ENCODE data around the gene TRIM71. TPM values are rescaled to one million over a fixed set of nuclear protein-coding genes. Genes with fewer than 3 reads are reported as not detected.
A peak's percentile ranks its signal among the peaks of the same experiment; 100 is the strongest.

The TRIM71 gene
- total RNA-seq, 1 experiment from 2014 or later, result 274 TPM

GRCh38 chr3:32886911-32887310 is 69.1 kb downstream of the TRIM71 start:
- ChIA-PET POLR2A (interaction anchor here (0.6 to 1.9 kb wide), 2 partner anchors 17 to 48 kb away, joined by 4 read pairs; no protein-coding TSS in a partner anchor), CTCF (no interaction called here)
- ATAC-seq, result no peak
- Mint-ChIP-seq H3K4me3 (no peak overlapping the region), H3K27me3 (ENCODE audit: low read depth) (no peaks in the 10 kb centered on the region), H3K9me3 (no peaks in the 10 kb centered on the region), H3K36me3 (peaks cover 70% of the 10 kb centered on the region), H3K4me1 (peaks cover 82% of the 10 kb centered on the region), H3K27ac (0 out of 2 replicates have a peak overlapping the region, but pooled peaks have one; percentile 53)
- no peak for DNase-seq (ENCODE audit: low spot score)
- TF ChIP-seq CBFB (CRISPR knock-in tag; IDR thresholded peaks at IDR 0.05; ENCODE audit: low read depth), result no peak
- TF ChIP-seq ARID4B (CRISPR knock-in tag; IDR thresholded peaks at IDR 0.05; ENCODE audit: borderline replicate concordance), result no peak
- TF ChIP-seq KAT7 (CRISPR knock-in tag; IDR thresholded peaks at IDR 0.05; ENCODE audit: borderline replicate concordance), result no peak
- TF ChIP-seq NFYB (CRISPR knock-in tag; conservative IDR thresholded peaks at IDR 0.05; ENCODE audit: low read depth), result no peak
- TF ChIP-seq ZNF232 (CRISPR knock-in tag; IDR thresholded peaks at IDR 0.05), result no peak
- TF ChIP-seq TCF7 (CRISPR knock-in tag; IDR thresholded peaks at IDR 0.05; ENCODE audit: low read depth), result no peak

GRCh38 chr3:32888739-32889138 is 70.9 kb downstream of the TRIM71 start:
- H3K36me3 Mint-ChIP-seq, result peaks cover 77% of the 10 kb centered on the region
- POLR2A ChIA-PET, result interaction anchor here (1.9 kb wide), 1 partner anchor 19 kb away, joined by 4 read pairs; no protein-coding TSS in a partner anchor
- H3K4me1 Mint-ChIP-seq, result peaks cover 84% of the 10 kb centered on the region

More at GRCh38 chr3:32888739-32889138, 70.9 kb downstream of the TRIM71 start:
- no peaks in the 10 kb centered on the region for H3K9me3 Mint-ChIP-seq
- peak overlapping the region; percentile 72 for H3K27ac Mint-ChIP-seq
- DNase-seq (ENCODE audit: low spot score) (no peak), ATAC-seq (peak; percentile 6; the same call in 1 of the 2 replicates)
- CTCF ChIA-PET, result interaction anchor here (0.6 kb wide), 1 partner anchor 14 kb away, joined by 4 read pairs; no protein-coding TSS in a partner anchor
- H3K27me3 Mint-ChIP-seq (ENCODE audit: low read depth), result no peaks in the 10 kb centered on the region
- no peak for TF ChIP-seq JUN (CRISPR knock-in tag; IDR thresholded peaks at IDR 0.05)
- no peak for TF ChIP-seq NFATC4 (CRISPR knock-in tag; IDR thresholded peaks at IDR 0.05)
- no peak for TF ChIP-seq ZBTB43 (CRISPR knock-in tag; IDR thresholded peaks at IDR 0.05)
- TF ChIP-seq, protein P1, sequence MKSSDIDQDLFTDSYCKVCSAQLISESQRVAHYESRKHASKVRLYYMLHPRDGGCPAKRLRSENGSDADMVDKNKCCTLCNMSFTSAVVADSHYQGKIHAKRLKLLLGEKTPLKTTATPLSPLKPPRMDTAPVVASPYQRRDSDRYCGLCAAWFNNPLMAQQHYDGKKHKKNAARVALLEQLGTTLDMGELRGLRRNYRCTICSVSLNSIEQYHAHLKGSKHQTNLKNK (CRISPR knock-in tag; IDR thresholded peaks at IDR 0.05), result no peak
- no peak for TF ChIP-seq IRF2 (CRISPR knock-in tag; IDR thresholded peaks at IDR 0.05; ENCODE audit: borderline replicate concordance, low read depth)
- TF ChIP-seq ZNF416 (CRISPR knock-in tag; IDR thresholded peaks at IDR 0.05), result no peak
- TF ChIP-seq, protein P2, sequence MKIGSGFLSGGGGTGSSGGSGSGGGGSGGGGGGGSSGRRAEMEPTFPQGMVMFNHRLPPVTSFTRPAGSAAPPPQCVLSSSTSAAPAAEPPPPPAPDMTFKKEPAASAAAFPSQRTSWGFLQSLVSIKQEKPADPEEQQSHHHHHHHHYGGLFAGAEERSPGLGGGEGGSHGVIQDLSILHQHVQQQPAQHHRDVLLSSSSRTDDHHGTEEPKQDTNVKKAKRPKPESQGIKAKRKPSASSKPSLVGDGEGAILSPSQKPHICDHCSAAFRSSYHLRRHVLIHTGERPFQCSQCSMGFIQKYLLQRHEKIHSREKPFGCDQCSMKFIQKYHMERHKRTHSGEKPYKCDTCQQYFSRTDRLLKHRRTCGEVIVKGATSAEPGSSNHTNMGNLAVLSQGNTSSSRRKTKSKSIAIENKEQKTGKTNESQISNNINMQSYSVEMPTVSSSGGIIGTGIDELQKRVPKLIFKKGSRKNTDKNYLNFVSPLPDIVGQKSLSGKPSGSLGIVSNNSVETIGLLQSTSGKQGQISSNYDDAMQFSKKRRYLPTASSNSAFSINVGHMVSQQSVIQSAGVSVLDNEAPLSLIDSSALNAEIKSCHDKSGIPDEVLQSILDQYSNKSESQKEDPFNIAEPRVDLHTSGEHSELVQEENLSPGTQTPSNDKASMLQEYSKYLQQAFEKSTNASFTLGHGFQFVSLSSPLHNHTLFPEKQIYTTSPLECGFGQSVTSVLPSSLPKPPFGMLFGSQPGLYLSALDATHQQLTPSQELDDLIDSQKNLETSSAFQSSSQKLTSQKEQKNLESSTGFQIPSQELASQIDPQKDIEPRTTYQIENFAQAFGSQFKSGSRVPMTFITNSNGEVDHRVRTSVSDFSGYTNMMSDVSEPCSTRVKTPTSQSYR (CRISPR knock-in tag; IDR thresholded peaks at IDR 0.05), result no peak
- no peak for TF ChIP-seq STAT6 (CRISPR knock-in tag; conservative IDR thresholded peaks at IDR 0.05; ENCODE audit: low read depth)
- TF ChIP-seq RELA (CRISPR knock-in tag; IDR thresholded peaks at IDR 0.05; ENCODE audit: borderline replicate concordance), result no peak
- no peak for TF ChIP-seq PREB (CRISPR knock-in tag; IDR thresholded peaks at IDR 0.05; ENCODE audit: borderline replicate concordance)
- TF ChIP-seq ELF4 (CRISPR knock-in tag; IDR thresholded peaks at IDR 0.05; ENCODE audit: low read depth), result no peak
- no peak for TF ChIP-seq JAZF1 (CRISPR knock-in tag; IDR thresholded peaks at IDR 0.05)
- H3K4me3 Mint-ChIP-seq, result no peak overlapping the region
